K562 (cell line): ENCODE results near the gene BNC1.
"Not testable (repeated sequence)": the region's sequence is repeated elsewhere in the genome, so short reads cannot be mapped to it uniquely, and the experiment has no call there.

Experiments
- CEBPB ChIP-seq: fragments of 450-650 bp; IDR thresholded peaks from 2 replicates; pipeline ENCODE4 v1.6.1; 2016; ENCODE audit warnings: missing genetic modification characterization, missing compliant biosample characterization
- CHD2 ChIP-seq: IDR thresholded peaks from 2 replicates; pipeline ENCODE4 v1.6.1; 2011; ENCODE audit warnings: low read depth, low read length
- CTCF ChIP-seq, 3 experiments: IDR thresholded peaks in 2 of 3; conservative IDR thresholded peaks in 1 of 3; 2 replicates each; pipeline ENCODE4 v1.5.1; 2011 to 2012; ENCODE audit warnings: low read length in 3 of 3, mild to moderate bottlenecking in 3 of 3, control low read depth in 2 of 3, improper control_type of control experiment in 1 of 3, inconsistent platforms in 1 of 3, low read depth in 1 of 3, mixed read lengths in 1 of 3, moderate library complexity in 1 of 3; ENCODE audit not compliant: insufficient read depth in 2 of 3
- DNMT1 ChIP-seq: fragments of 450-650 bp; IDR thresholded peaks from 2 replicates; pipeline ENCODE4 v1.6.1; 2016; ENCODE audit warnings: antibody characterized with exemption, mild to moderate bottlenecking
- EZH2 ChIP-seq: IDR thresholded peaks from 2 replicates; pipeline ENCODE4 v1.6.1; 2012; ENCODE audit warnings: low read depth, mild to moderate bottlenecking, inconsistent platforms, low read length, borderline replicate concordance
- HCFC1 ChIP-seq: IDR thresholded peaks from 2 replicates; pipeline ENCODE4 v1.6.1; 2012; ENCODE audit warnings: low read depth, low read length, improper control_type of control experiment
- MAZ ChIP-seq, 2 experiments: fragments of 450-650 bp in 1 of 2; sonication (generic) in 1 of 2; formaldehyde crosslinking; IDR thresholded peaks in 1 of 2; conservative IDR thresholded peaks in 1 of 2; 2 replicates each; pipeline versions ENCODE4 v1.4.0 to v1.5.0; 2020; ENCODE audit warnings: mild to moderate bottlenecking in 1 of 2, missing genetic modification reagents in 1 of 2
- MTF1 ChIP-seq: fragments of 250-450 bp; sonication (Bioruptor Pico); IDR thresholded peaks from 2 replicates; pipeline ENCODE4 v1.9.0; 2021; ENCODE audit warnings: moderate library complexity, mild to moderate bottlenecking, inconsistent platforms, borderline replicate concordance
- POLR2A ChIP-seq: fragments of 450-650 bp; conservative IDR thresholded peaks from 2 replicates; pipeline ENCODE4 v1.6.1; 2016
- POLR2AphosphoS5 ChIP-seq: IDR thresholded peaks from 2 replicates; pipeline ENCODE4 v1.6.1; 2011; ENCODE audit warnings: mild to moderate bottlenecking, low read depth, low read length, moderate library complexity; ENCODE audit not compliant: control insufficient read depth, insufficient read depth
- RERE ChIP-seq: sonication (generic); formaldehyde crosslinking; IDR thresholded peaks from 2 replicates; pipeline ENCODE4 v1.8.0; 2023; ENCODE audit warnings: missing genetic modification reagents, mild to moderate bottlenecking, borderline replicate concordance
- TAF1 ChIP-seq: IDR thresholded peaks from 2 replicates; pipeline ENCODE4 v1.6.1; 2011; ENCODE audit warnings: mild to moderate bottlenecking, low read length, moderate library complexity; ENCODE audit not compliant: insufficient read depth, control insufficient read depth, severe bottlenecking; ENCODE audit errors: extremely low read depth

- not testable (repeated sequence) for TF ChIP-seq CTCF (IDR thresholded peaks at IDR 0.05 in 2 of 3, conservative IDR thresholded peaks at IDR 0.05 in 1 of 3; ENCODE audit: insufficient read depth in 2 of 3, low read depth in 1 of 3, low read length in 3 of 3); EZH2; RERE (CRISPR knock-in tag); POLR2A; HCFC1; POLR2AphosphoS5; CEBPB (tag); MAZ (CRISPR knock-in tag; conservative IDR thresholded peaks at IDR 0.05 in 1 of 2, IDR thresholded peaks at IDR 0.05 in 1 of 2); CHD2; DNMT1; TAF1; MTF1
Measured at GRCh38 chr15:83221781-83222180, 62.7 kb downstream of the BNC1 start.
